ENCODE results near the gene TMEM250.

GRCh38 chr9:136140966-136141365, 22.3 kb upstream of the TMEM250 start:
- no peak for TF ChIP-seq CTCF (IDR thresholded peaks at IDR 0.05 in 2 of 3, conservative IDR thresholded peaks at IDR 0.05 in 1 of 3; ENCODE audit: borderline replicate concordance in 1 of 3, insufficient read depth in 1 of 3, low read depth in 2 of 3, low read length in 2 of 3)
- no peak for TF ChIP-seq POLR2A (IDR thresholded peaks at IDR 0.05; ENCODE audit: borderline replicate concordance, extremely low read depth, insufficient read depth, insufficient read length)
- no peak for TF ChIP-seq EZH2 (IDR thresholded peaks at IDR 0.05)
- no peak for TF ChIP-seq RAD21 (IDR thresholded peaks at IDR 0.05; ENCODE audit: low read depth)
- TF ChIP-seq CEBPB (IDR thresholded peaks at IDR 0.05; ENCODE audit: low read depth) = no peak
- TF ChIP-seq REST (IDR thresholded peaks at IDR 0.05; ENCODE audit: low read depth) = no peak
- TF ChIP-seq ZBTB33 (IDR thresholded peaks at IDR 0.05; ENCODE audit: extremely low read depth, insufficient replicate concordance, low read length) = no peak
- no peak for TF ChIP-seq ZFX (IDR thresholded peaks at IDR 0.05)
- no peak for TF ChIP-seq CBX3 (IDR thresholded peaks at IDR 0.05; ENCODE audit: low read depth)
- TF ChIP-seq POLR2AphosphoS5 (IDR thresholded peaks at IDR 0.05; ENCODE audit: low read depth, low read length) = no peak
- TF ChIP-seq YY1 (IDR thresholded peaks at IDR 0.05; ENCODE audit: extremely low read depth, insufficient replicate concordance, low read depth, low read length) = no peak
- TF ChIP-seq ELF1 (IDR thresholded peaks at IDR 0.05; ENCODE audit: borderline replicate concordance, low read depth) = no peak
- TF ChIP-seq SIN3A (IDR thresholded peaks at IDR 0.05; ENCODE audit: low read depth) = no peak
